ENCODE data around the gene ADARB1. TPM values are rescaled to one million over a fixed set of nuclear protein-coding genes. Genes with fewer than 3 reads are reported as not detected.

ADARB1 gene
- total and polyA plus RNA-seq, 9 of the 15 experiments (the other 6 are each of a cell fraction or from before 2014, with no cell fraction given) = 6.7 to 16.0 (median 8.3) TPM

GRCh38 chr21:45033791-45034555 lies 40.4 kb upstream of the ADARB1 start (continued):
- TF ChIP-seq FOXO4 (CRISPR knock-in tag; IDR thresholded peaks at IDR 0.05) = no peak

- intact Hi-C loops (cut with micrococcal nuclease) (no loop called here), in situ Hi-C loops (cut with MboI) (no loop called here)
- no peak for FAIRE-seq
- Histone ChIP-seq H3K79me2 (ENCODE audit: control insufficient read depth, insufficient read depth, low read length) (no peaks in the 10 kb centered on the region), H3K4me1 (replicated peaks in 1 of 2; ENCODE audit: control insufficient read depth in 2 of 2, insufficient read depth in 2 of 2, low read length in 2 of 2) (peaks cover 0 to 30% of the 10 kb centered on the region in 2 experiments; a peak in 1 of 5 replicates), H3K9me1 (ENCODE audit: control insufficient read depth, insufficient read depth, low read length) (no peaks in the 10 kb centered on the region), H3K4me2 (ENCODE audit: insufficient read depth, low read length) (no peak overlapping the region), H3K4me3 (no peak overlapping the region), H3K9me3 (replicated peaks; ENCODE audit: control insufficient read depth, insufficient read depth, low read depth, low read length) (peaks cover 10% of the 10 kb centered on the region), H2AFZ (ENCODE audit: low read depth, low read length) (no peak overlapping the region), H3K9ac (ENCODE audit: insufficient read depth in 1 of 2, low read depth in 2 of 2, low read length in 2 of 2) (no peak overlapping the region), H3K36me3 (ENCODE audit: control insufficient read depth, insufficient read depth, low read length) (no peaks in the 10 kb centered on the region), H4K20me1 (replicated peaks; ENCODE audit: control insufficient read depth, insufficient read depth, low read length) (0 out of 2 replicates have a peak, but pooled peaks cover 1% of the 10 kb centered on the region), H3K27me3 (ENCODE audit: control insufficient read depth in 2 of 2, insufficient read depth in 2 of 2, low read length in 2 of 2) (peaks cover 56 to 71% of the 10 kb centered on the region in 2 experiments), H3K27ac (ENCODE audit: extremely low read depth, low read depth, low read length) (no peak overlapping the region)
- no peak for ATAC-seq
- no peak for DNase-seq (ENCODE audit: extremely low read depth in 1 of 4, low spot score in 3 of 4)
- no TSS peak for BruUV-seq (replicated peaks)
- CTCF ChIA-PET (ENCODE audit: low intra/inter-chr PET ratio) = no interaction called here
- POLR2A ChIA-PET = interaction anchor here (0.6 kb wide), 1 partner anchor 261 kb away, joined by 4 read pairs; no protein-coding TSS in a partner anchor
- WGBS (ENCODE audit: insufficient coverage, low coverage, missing lambda C conversion rate) = 2% methylated on average over 18 of the region's 23 CpGs
- TF ChIP-seq ZNF431 (CRISPR knock-in tag; IDR thresholded peaks at IDR 0.05) (no peak), RBM14 (IDR thresholded peaks at IDR 0.05; ENCODE audit: borderline replicate concordance, insufficient read depth, low read depth, low read length) (no peak), MEF2A (IDR thresholded peaks at IDR 0.05; ENCODE audit: control insufficient read depth, low read depth, low read length) (no peak), CHAMP1 (IDR thresholded peaks at IDR 0.05) (no peak), CCAR2 (IDR thresholded peaks at IDR 0.05; ENCODE audit: low read depth, low read length) (no peak), ZNF764 (CRISPR knock-in tag; IDR thresholded peaks at IDR 0.05; ENCODE audit: low read depth) (no peak), ZNF224 (CRISPR knock-in tag; IDR thresholded peaks at IDR 0.05) (no peak), ZNF512 (tag; IDR thresholded peaks at IDR 0.05) (no peak), TBL1XR1 (IDR thresholded peaks at IDR 0.05; ENCODE audit: low read length in 2 of 2) (no peak), SMARCA4 (IDR thresholded peaks at IDR 0.05) (no peak), ESRRA (IDR thresholded peaks at IDR 0.05; ENCODE audit: borderline replicate concordance, low read depth) (no peak), NFXL1 (CRISPR knock-in tag; IDR thresholded peaks at IDR 0.05) (no peak)
Measured at GRCh38 chr21:45034556-45035476, 39.6 kb upstream of the ADARB1 start.

All from K562 (cell line).